ENCODE data around the gene ADD2.

The ADD2 gene

DNA sequence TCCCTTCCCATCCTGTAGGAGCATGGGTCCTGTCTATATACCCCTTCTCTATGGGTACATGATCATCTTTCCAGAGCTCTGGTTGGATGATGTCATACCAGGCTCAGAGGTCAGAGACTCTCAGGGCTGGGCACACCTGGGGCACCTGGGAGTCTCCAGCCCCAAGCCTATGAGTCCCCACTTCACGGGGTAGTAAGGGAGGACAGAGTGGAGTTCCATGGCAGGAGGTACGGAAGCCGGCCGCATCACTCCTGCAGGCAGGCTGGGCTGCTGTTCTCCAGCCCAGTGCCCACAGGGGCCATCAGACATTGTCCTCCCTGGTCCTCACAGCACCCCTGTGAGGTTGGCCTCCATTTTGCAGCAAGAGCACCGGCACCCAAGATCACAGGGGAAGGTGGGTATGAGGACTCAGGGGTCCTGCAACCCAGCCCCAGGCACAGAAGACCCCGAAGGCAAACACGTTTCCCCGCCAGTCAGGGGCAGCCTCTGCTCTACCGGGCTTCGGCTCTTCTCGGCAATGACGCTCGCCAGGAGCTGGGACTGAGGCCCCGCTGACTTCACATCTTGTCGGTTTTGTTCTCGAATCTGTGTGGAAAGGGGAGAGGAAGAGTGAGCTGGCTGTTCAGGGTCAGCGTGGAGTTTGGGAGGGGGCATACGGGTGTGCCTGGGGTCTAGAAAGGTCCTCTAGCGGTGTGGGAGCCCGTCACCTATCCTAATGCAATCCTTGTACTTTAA lies 91.5 kb downstream of the ADD2 start:
- TF ChIP-seq ZNF274 (IDR thresholded peaks at IDR 0.05; ENCODE audit: low read depth, low read length): no peak
- no peak overlapping the region for H3K4me3 ChIP-seq (ENCODE audit: low read length)

- no peak for TF ChIP-seq ZNF274 (IDR thresholded peaks at IDR 0.05; ENCODE audit: low read depth, low read length)
- no peak overlapping the region for H3K4me3 ChIP-seq (ENCODE audit: low read length)
Measured at GRCh38 chr2:70675862-70676261, 92.1 kb downstream of the ADD2 start.

- TF ChIP-seq ZNF274 (IDR thresholded peaks at IDR 0.05; ENCODE audit: low read depth, low read length): no peak
- no peak overlapping the region for H3K4me3 ChIP-seq (ENCODE audit: low read length)
Measured at GRCh38 chr2:70674636-70675430, 93.2 kb downstream of the ADD2 start.

DNA sequence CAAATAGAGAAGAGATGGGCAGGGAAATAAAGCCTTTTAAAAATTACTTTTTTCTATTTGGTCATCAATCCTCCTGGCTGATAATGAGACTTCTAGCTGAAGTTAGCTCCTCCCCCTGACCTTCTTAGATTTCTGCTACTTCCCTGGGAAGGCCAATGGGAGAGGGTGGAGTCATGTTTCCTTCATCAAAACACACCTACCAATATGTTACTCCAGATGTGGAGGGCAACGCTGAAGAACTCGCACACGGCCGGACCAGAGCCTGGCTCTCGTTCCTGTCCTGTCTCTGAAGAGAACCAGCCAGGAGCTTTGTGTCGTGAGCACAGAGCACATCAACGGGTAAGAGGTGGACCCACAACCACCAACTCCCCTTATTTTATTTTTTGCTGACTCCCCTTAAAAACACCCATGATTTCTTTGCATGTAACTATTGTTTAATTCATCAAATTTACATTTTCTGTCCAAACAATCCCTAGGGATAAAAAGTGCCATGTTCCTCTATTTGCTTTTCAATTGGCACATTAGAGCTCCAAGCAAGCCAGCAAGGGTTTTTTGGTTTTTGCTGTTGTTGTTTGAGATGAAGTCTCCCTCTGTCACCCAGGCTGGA lies 94.9 kb downstream of the ADD2 start:
- no peak for TF ChIP-seq ZNF274 (IDR thresholded peaks at IDR 0.05; ENCODE audit: low read depth, low read length)
- no peak overlapping the region for H3K4me3 ChIP-seq (ENCODE audit: low read length)

- TF ChIP-seq ZNF274 (IDR thresholded peaks at IDR 0.05; ENCODE audit: low read depth, low read length): no peak
- H3K4me3 ChIP-seq (ENCODE audit: low read length): no peak overlapping the region
Measured at GRCh38 chr2:70671092-70671675, 96.8 kb downstream of the ADD2 start.

GRCh38 chr2:70670626-70671025 lies 97.4 kb downstream of the ADD2 start:
- TF ChIP-seq ZNF274 (IDR thresholded peaks at IDR 0.05; ENCODE audit: low read depth, low read length): no peak
- no peak overlapping the region for H3K4me3 ChIP-seq (ENCODE audit: low read length)

GRCh38 chr2:70670202-70670601 lies 97.8 kb downstream of the ADD2 start:
- H3K4me3 ChIP-seq (ENCODE audit: low read length): no peak overlapping the region
- no peak for TF ChIP-seq ZNF274 (IDR thresholded peaks at IDR 0.05; ENCODE audit: low read depth, low read length)

DNA sequence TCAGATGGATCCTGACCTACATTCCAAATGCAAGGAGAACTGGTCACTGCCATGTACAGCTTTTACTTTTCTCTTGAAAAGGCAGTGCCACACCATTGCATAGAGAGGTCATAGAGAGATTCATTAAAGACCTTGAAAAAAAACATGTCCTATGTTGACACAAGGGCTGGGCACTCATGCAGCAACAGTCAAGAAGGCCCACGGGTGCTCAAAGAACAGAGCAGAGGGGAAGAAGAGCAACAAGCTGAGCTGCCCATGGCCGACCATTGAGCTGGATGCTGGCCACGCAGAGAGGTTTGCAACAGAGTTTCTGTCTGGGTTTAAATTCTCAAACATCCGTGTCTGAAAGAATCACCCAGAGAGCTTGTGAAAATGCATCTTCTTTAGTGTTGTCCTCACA lies 99.1 kb downstream of the ADD2 start:
- TF ChIP-seq ZNF274 (IDR thresholded peaks at IDR 0.05; ENCODE audit: low read depth, low read length): no peak
- H3K4me3 ChIP-seq (ENCODE audit: low read length): no peak overlapping the region

DNA sequence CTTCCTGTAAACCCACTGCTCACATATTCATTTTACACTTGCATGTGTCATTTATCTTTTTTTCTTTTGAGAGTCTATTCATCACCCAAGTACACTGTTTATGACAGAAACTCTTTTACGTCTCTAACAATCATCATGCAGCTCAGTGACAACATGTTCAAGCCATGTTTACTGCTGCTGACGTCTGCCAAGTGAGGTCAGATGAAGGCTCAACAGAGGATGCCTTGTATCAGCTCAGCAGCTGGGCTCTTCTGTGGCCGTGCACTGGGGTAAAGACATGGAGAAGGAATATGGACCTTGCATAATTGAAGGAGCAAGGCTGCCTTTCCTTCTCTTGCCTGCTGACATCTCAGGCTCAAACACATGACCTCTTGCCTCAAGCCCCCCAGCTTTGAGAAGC lies 99.6 kb downstream of the ADD2 start:
- TF ChIP-seq ZNF274 (IDR thresholded peaks at IDR 0.05; ENCODE audit: low read depth, low read length): no peak
- H3K4me3 ChIP-seq (ENCODE audit: low read length): no peak overlapping the region

DNA sequence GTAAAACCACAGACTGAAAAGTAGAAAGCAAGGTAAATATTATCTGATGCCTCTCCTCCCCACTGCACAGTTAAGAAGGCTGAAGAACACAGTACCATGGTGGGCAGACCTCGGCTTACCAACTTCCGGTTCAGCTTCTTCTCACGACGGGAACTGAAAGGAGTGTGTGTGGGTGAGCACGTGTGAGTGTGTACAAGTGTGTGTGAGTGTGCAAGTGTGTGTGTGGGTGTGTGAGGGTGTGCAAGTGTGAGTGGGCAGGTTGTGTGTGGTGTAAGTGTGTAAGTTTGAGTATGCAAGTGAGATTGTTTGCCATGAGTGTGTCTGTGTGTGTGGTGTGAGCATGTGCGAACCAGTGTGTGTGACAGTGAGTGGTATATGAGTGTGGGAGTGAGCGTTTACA lies 103.5 kb downstream of the ADD2 start:
- TF ChIP-seq ZNF274 (IDR thresholded peaks at IDR 0.05; ENCODE audit: low read depth, low read length): no peak
- no peak overlapping the region for H3K4me3 ChIP-seq (ENCODE audit: low read length)

DNA sequence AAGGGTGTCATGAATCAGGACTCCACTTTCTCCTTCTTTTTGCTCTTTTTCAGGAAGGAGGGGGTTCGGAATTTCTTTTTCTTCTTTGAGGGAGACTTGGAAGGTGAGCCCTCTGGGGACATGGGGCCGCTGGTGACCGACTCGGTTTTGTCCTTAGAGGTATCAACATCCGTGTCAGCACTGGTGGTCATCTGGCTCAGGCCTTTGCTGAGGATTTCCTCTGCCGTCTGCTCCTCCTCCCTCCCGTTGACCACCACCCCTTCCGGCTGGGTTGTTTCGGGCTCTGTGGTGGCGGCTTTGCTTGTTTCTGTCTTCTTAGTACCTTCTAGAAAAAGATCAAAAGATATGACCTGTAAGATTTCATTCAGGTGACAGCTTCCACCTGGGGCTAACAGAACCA lies 104.6 kb downstream of the ADD2 start:
- TF ChIP-seq ZNF274 (IDR thresholded peaks at IDR 0.05; ENCODE audit: low read depth, low read length): no peak
- H3K4me3 ChIP-seq (ENCODE audit: low read length): no peak overlapping the region

DNA sequence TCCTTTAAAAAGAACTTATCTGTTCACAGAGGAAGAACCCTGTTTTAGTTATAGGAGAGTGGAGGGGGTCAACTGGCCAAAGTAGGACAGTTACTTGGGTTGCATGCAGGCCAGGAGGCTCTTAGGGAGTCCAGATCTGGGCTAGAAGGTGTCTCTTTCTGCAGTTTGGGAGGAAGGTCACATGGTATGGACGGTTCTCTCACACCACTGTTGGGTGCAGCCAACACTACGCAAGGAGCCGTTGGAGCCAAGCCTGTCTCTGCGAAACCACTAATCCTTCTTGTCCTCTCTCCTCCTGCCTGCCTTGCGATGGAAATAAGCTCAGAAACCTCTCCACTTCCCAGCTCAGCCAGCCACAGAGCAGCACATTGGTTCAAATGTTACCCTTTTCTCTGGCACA lies 108.4 kb downstream of the ADD2 start:
- TF ChIP-seq ZNF274 (IDR thresholded peaks at IDR 0.05; ENCODE audit: low read depth, low read length): no peak
- H3K4me3 ChIP-seq (ENCODE audit: low read length): no peak overlapping the region

GRCh38 chr2:70658476-70658875 lies 109.5 kb downstream of the ADD2 start:
- H3K4me3 ChIP-seq (ENCODE audit: low read length): no peak overlapping the region
- TF ChIP-seq ZNF274 (IDR thresholded peaks at IDR 0.05; ENCODE audit: low read depth, low read length): no peak

- no peak for TF ChIP-seq ZNF274 (IDR thresholded peaks at IDR 0.05; ENCODE audit: low read depth, low read length)
- no peak overlapping the region for H3K4me3 ChIP-seq (ENCODE audit: low read length)
Measured at GRCh38 chr2:70657246-70657645, 110.8 kb downstream of the ADD2 start.
